Stimulated activated CD4-positive, alpha-beta T cell treated with anti-CD3 and anti-CD28 coated beads, Interleukin-2, amount 100 ng/mL, for 48 hours (primary cell): Measurements from ENCODE around the gene FOXG1.

Experiments used
- DNase-seq, 2 donors: peaks; one replicate each; pipeline ENCODE4 v3.0.0-alpha.2; 2020

Gene FOXG1

DNA sequence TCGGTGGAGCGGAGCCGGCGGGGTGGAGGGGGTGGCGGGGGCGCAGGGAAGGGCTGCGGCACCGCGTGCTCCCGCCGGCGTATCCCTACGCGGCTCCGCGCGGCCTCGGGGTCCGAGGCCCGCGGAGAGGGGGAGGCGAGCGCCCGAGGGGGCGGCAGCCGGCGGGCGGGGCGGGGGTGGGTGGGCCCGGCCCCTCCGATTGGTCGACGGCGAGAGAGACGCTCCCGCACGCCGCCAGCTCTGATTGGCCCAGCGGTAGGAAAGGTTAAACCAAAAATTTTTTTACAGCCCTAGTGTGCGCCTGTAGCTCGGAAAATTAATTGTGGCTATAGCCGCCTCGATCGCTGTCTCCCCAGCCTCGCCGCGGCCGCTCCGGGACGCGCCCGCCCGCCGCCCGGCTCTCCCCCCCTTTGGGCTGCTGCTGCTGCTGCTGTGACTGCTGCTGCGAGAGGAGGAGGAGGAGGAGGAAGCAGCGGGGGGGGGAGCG, at the start of gene FOXG1:
TSS of gene FOXG1 (plus strand) at position 319 of the 487 bp plus-strand sequence. CDS start 493 bp downstream, outside the sequence.
- DNase-seq: no peak

GRCh38 chr14:28719130-28719529, 47.5 kb upstream of the FOXG1 start:
- no peak for DNase-seq

DNA sequence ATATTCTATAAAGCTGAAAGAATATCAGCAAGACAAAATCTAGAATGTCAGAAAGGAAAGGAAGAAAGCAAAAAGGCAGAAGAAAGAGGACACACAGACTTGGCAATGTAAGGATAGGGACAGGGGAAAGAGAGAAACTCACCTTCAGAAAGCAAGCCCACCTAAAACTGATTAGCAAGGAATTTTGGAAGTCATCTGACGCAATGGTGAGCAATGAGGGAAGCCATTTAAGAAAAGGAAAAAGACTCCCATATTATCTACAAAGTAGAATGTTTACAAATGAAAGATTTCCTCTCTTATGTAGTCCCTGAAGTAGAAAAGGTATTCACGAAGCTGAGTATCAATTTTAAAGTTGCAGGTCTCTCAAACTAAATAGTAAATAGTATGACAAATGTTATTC, 35.2 kb upstream of the FOXG1 start:
- DNase-seq: no peak

GRCh38 chr14:28742171-28742846, 24.3 kb upstream of the FOXG1 start:
- DNase-seq: no peak

GRCh38 chr14:28744126-28744525, 22.5 kb upstream of the FOXG1 start:
- no peak for DNase-seq

GRCh38 chr14:28745176-28745575, 21.4 kb upstream of the FOXG1 start:
- DNase-seq: no peak

DNA sequence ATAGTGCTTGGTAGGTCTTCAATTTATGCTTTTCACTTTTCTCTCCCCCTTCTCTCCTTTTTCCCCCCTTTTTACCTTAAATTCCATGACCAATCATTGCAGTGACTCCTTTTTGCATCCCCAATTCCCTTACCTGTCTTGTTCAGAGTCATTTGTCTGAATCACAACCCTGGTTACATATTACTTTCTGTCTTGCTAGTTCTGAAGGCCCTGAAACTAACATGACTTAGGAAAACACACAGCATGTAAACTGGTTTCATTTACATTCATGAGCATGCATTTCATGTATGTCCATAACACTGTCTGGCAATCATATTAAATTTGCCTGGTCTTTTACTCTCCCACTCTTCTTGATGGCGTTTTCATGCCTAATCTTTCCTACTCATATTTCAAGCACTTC, 20.3 kb upstream of the FOXG1 start:
- DNase-seq: no peak

DNA sequence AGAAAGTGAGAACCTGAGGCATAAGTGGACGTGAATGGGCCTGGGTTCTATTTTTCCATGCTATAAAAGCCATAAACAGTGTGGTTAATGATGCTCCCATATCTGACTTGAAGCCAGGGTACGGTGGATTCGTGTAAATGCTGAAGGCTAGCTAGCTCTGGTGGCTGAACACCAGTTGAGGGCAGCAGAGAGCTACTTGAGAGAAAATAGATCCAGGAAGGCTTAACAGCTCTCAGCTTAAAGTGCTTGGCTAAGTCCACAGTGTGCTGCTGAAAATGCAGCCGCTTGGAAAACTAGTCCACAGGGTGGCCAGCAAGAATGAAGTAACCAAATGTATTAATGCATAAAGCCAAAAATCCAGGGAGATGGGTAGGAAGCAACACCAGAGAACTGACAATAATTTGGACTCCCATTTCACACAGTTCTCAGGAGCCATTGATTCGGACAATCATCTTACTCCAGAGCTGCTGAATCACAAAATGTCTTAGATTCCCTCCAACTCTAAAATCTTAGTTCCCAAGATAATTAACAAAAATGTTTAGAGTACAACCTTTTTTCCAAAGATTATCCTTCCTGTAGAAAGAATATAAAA, 15.0 kb upstream of the FOXG1 start:
- peak in 1 of 2 donors; percentile 15 for DNase-seq

GRCh38 chr14:28754209-28754985, 12.2 kb upstream of the FOXG1 start:
- no peak for DNase-seq

- DNase-seq: no peak
Observed at GRCh38 chr14:28755198-28755815, 11.3 kb upstream of the FOXG1 start.

DNA sequence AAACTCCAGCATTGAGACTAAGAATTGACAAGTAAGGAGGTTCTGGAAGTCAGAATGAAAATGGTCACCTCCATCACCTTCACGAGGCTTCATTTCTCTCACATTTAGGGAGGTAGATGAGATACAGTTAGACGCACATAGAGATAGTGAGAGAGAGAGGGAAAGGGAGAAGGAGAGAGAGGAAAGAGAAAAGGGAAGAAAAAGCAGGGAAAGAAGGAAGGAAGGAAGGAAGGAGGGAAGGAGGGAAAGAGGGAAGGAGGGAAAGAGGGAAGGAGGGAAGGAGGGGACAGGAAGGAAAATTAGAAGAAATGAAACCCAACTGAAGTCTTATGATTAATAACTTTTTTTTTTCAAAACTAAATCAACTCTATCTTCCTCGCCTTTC, 10.7 kb upstream of the FOXG1 start:
- DNase-seq: no peak

GRCh38 chr14:28756269-28756883, 10.2 kb upstream of the FOXG1 start:
- no peak for DNase-seq

DNA sequence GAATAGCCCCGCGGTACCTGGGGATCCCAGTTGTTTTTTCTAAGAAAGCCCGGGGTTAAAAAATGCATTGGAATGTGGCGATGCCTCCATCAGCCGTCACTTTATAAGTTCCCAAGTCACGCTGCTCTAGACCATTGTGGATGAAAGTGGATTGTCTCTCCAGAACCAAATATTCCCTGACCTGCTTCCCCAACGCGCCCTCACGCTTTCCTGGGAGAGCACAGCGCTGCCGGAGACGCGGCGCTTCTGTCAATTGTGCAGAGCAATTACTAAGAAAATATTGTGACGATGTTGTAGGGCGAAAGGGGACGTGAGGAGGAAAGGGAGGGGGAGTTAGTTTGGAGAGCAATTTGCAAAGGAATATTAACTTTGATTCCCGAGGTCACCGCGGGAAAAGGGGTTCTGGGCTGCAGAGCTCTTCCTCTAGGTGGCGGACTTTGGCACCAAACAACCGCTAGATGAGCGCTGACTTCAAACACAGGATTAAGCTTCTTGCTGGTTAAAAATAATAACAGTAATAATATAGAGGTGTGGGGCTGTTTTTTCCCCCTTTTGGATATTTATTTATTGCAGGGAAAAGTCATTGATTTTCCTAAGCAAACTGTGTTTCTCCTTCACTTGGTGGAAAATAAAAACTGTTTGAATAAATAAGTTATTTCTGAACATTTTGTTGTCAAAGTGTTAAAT, 9.6 kb upstream of the FOXG1 start:
- no peak for DNase-seq

GRCh38 chr14:28757786-28758185, 8.8 kb upstream of the FOXG1 start:
- no peak for DNase-seq

GRCh38 chr14:28758253-28758884, 8.2 kb upstream of the FOXG1 start:
- no peak for DNase-seq

DNA sequence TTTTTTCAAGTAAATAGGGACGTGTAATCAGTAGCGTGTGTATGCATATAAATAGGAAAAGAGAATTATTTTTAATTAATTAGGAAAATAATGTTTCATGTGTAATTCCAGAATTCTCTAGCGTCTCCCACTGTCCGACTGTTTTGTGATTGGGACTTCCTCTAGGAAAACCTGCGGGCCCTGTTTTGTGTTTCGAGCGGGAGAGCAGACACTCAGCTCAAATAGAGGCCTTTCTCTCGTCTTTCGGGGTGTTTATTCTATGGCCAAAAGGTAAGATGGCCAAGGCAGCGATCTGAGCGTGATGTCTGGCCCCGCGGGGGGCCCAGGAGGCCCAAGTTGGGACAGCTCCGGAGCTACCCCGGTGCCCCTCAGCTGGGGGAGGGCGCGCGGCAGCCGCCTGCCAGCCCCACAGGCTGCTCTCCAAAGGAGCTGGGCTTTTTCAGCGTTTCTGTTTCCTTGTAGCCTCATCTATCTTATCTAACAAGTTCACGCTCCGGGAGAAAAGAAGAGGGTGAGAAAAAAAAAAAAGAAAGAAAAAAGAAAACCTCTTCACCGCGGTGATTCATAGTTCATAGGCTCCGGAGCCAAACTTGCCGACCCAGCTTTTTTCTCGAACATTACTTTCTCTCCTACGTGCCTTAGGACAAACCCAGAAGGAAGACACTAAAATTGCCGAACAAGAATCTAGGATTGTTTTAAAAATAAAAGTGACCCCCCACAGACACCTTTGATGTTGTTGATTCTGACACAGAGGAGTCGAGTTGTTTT, 7.5 kb upstream of the FOXG1 start:
- DNase-seq: no peak

GRCh38 chr14:28759653-28760313, 6.8 kb upstream of the FOXG1 start:
- DNase-seq: no peak

DNA sequence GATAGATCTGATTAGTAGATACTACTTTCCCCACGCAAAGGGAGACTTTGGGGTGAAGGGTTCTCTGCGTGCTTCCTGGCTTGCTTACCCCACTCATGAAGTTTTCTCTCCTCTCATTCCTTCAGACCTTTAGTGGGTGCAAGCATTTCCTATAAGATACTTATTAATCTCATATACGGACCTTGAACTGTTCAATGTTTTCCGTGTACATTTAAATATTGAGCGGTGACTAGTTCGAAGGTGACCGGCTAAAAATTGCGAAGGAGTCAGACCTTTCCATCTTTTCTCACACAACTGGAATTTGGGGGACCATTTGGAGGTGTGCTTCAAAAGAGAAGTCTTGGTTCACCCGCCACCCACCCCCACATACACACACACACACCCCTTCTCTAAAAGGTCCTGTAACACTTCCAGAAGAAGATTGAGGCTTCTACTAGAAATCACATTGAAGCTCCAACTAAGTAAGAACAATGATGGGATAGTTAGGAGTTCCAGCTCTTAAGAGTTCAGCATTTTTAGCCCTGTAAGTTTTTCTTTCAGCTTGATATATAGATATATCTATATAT, 6.1 kb upstream of the FOXG1 start:
- no peak for DNase-seq

DNA sequence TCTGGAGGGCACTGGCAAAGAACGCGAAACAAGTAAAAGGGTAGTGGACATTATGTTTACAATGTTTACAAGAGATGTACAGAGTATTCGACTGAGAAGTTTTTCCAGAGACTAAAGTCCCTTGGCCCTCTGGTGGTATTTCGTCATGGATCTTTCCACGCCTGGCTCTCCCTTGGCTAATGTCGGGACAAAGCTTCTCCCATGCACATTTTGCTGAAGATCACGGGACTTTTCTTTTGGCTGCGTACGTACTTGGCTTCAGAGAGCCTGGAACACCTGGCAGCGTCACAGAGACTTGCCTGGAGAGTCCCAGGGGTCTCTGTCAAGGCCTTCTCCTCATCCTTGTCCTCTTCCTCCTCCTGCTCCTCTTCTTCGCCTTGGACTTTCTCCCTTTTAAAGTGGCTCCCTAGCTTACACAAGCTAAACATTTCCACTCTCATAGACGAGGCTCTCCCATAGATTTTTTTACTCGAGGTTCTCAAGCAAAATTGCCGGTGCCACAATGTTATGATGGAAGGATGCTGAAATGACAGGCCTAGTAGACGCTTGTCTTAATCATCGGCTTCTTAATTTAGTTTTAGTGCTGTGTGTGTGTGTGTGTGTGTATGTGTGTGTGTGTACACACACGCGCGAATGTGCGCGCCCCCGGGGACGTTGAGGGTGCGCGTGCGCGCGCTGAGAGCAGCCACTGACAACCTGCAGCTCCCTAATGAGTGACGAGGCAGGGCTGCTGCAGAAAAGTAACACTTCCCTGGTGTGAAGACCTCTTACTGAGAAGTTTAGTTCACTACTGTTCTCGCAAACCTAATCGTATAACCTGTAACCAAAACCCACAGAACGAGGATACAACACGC, 4.9 kb upstream of the FOXG1 start:
- DNase-seq: no peak
